Activated CD4-positive, alpha-beta memory T cell treated with anti-CD3 and anti-CD28 coated beads for 36 hours (primary cell): Measurements from ENCODE around the gene HCN2. TPM values are rescaled to one million over a fixed set of nuclear protein-coding genes. Genes with fewer than 3 reads are reported as not detected.
"Not testable (repeated sequence)": the region's sequence is repeated elsewhere in the genome, so short reads cannot be mapped to it uniquely, and the experiment has no call there.

ENCODE experiments used
- CTCF ChIA-PET: fragments of 350-600 bp; sonication (Branson Sonifier 250); formaldehyde crosslinking; loops from one replicate; lab custom pipeline; 2021; ENCODE audit warnings: antibody characterized with exemption, inconsistent platforms; lab: Charles Lee
- POLR2A ChIA-PET: fragments of 350-600 bp; sonication (Branson Sonifier 250); formaldehyde crosslinking; loops from one replicate; lab custom pipeline; 2021; ENCODE audit warnings: antibody characterized with exemption; lab: Charles Lee
- DNase-seq: peaks from one replicate; pipeline ENCODE4 v3.0.0-alpha.2; 2020
- H3K27ac Mint-ChIP-seq: one replicate; pipeline ENCODE4 v1.8.0; 2021; ENCODE audit warnings: mixed read lengths
- H3K27me3 Mint-ChIP-seq: one replicate; pipeline ENCODE4 v1.8.0; 2021; ENCODE audit warnings: mixed read lengths
- H3K36me3 Mint-ChIP-seq: one replicate; pipeline ENCODE4 v1.8.0; 2021; ENCODE audit warnings: mixed read lengths
- H3K4me1 Mint-ChIP-seq: one replicate; pipeline ENCODE4 v1.8.0; 2021; ENCODE audit warnings: low read depth, mixed read lengths
- H3K4me3 Mint-ChIP-seq: one replicate; pipeline ENCODE4 v1.8.0; 2021; ENCODE audit warnings: mild to moderate bottlenecking, mixed read lengths
- H3K9me3 Mint-ChIP-seq: one replicate; pipeline ENCODE4 v1.8.0; 2021; ENCODE audit warnings: mixed read lengths
- intact Hi-C: fragments of 100-400 bp; cut with micrococcal nuclease; formaldehyde crosslinking; loops from one replicate; pipeline ENCODE4 v1.15.1; 2023
- total RNA-seq, 2 experiments: library from RNA; stranded (reverse); gene quantifications; one replicate each; pipeline ENCODE4 v1.2.3, GENCODE V29; 2021

The HCN2 gene
- total RNA-seq, 2 experiments from 2014 or later: 1.00 to 1.0 TPM

DNA sequence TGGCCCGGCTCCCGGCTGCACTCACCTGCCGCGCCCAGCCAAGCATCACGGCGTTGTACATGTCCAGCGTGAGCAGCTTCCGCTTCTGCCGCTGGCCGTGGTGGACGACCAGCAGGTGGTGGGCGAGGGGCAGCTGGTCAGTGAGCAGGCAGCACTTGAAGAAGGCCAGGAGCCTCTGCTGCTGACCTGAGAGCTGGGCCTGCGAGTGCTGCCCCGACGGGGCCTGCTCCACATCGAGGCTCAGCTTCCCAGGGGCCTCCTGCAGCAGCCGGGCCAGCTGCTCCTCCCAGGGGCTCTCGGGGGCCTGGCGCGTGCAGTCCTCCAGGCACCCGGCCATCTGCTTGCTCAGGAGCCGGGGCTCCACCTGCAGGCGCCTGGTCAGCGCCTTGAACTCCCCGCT is 39.8 kb downstream of the HCN2 start:
- peaks cover 35% of the 10 kb centered on the region for H3K36me3 Mint-ChIP-seq
- H3K4me3 Mint-ChIP-seq, DNase-seq, H3K27ac Mint-ChIP-seq, H3K9me3 Mint-ChIP-seq, intact Hi-C loops, POLR2A ChIA-PET, H3K27me3 Mint-ChIP-seq: not testable (repeated sequence)
- H3K4me1 Mint-ChIP-seq: peaks cover 33% of the 10 kb centered on the region
- CTCF ChIA-PET: interaction anchor here (4.9 kb wide), 1 partner anchor 45 kb away, joined by 22 read pairs; no protein-coding TSS in a partner anchor

DNA sequence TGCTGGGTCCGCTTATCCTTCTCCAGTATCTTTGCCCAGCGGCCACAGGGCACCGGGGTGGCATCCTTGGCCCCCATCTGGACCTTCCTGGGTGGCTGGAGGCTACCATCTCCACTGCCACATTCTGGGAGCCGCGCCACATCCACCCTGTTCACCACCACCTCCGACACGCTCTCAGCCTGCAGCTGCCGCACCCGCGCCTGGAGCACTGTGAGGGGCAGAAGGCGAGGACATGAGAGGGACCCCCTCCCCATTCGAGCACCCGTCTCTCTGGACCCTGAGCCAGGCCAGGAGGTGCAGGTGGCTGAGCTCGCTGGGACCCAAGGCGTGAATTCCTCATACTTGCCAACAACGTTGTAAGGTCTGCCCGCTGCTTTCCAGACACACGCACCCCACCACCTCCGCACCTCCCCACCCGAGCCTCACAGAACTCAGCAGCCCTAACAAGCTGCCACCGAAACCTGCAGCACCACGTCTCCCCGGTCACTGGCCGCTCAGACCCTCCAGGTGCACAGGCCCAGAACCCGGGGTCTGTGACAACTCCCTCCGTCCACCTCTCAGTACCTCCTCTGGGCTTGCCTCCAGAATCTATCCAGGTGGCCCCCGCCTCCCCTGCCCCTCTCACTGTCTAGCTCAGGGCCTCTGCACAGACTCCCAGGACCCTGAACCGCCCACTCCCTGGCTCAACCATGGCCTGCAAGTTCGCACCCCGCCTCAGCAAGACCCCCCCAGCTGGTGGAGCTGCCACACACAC is 40.5 kb downstream of the HCN2 start:
- H3K27ac Mint-ChIP-seq: no peak overlapping the region
- no peak for DNase-seq
- CTCF ChIA-PET: no interaction called here
- H3K36me3 Mint-ChIP-seq: peaks cover 35% of the 10 kb centered on the region
- POLR2A ChIA-PET: no interaction called here
- peaks cover 33% of the 10 kb centered on the region for H3K4me1 Mint-ChIP-seq
- no peaks in the 10 kb centered on the region for H3K9me3 Mint-ChIP-seq
- intact Hi-C loops: loop anchor here (10.0 kb wide), 1 partner anchor 45 kb away; the partner anchor contains the start of gene HCN2
- H3K27me3 Mint-ChIP-seq: no peaks in the 10 kb centered on the region
- no peak overlapping the region for H3K4me3 Mint-ChIP-seq

DNA sequence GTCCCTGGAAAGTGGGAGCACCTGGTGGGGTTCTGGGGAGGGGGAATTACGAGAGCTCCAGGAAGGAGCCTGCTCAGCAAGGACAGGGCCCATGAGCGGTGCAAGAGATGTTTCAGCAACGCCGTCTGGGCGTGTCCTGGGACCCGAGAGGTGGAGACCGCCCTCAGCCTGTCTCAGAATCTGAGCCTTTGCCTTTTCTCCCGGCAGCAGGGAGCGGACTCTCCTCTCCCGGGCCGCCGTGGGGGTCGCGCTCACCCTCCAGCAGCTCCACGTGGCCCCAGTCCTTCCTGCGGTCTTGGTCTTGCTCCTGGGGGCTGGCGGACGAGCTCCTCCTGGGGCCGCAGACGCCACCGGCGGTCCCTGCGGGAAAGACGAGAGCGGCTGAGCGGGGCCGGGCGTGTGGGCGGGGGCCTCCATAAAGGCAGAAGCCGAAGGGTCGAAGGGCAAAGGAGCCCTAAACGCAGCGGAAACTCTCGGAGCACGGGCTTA is 42.9 kb downstream of the HCN2 start:
- peaks cover 31% of the 10 kb centered on the region for H3K36me3 Mint-ChIP-seq
- intact Hi-C loops: loop anchor here (1.0 to 10.0 kb wide), 4 partner anchors 21 to 164 kb away; partner anchors contain the start of genes HCN2 and PTBP1
- peaks cover 33% of the 10 kb centered on the region for H3K4me1 Mint-ChIP-seq
- ChIA-PET CTCF (interaction anchor here (0.6 to 0.9 kb wide), 2 partner anchors 27 to 48 kb away, joined by 3 to 4 read pairs; no protein-coding TSS in a partner anchor), POLR2A (interaction anchor here (1.1 kb wide), 1 partner anchor 47 kb away, joined by 3 read pairs; no protein-coding TSS in a partner anchor)
- H3K9me3 Mint-ChIP-seq: no peaks in the 10 kb centered on the region
- H3K27ac Mint-ChIP-seq: peak overlapping the region; percentile 84
- DNase-seq: peak; percentile 64
- peak overlapping the region; percentile 96 for H3K4me3 Mint-ChIP-seq
- H3K27me3 Mint-ChIP-seq: no peaks in the 10 kb centered on the region

DNA sequence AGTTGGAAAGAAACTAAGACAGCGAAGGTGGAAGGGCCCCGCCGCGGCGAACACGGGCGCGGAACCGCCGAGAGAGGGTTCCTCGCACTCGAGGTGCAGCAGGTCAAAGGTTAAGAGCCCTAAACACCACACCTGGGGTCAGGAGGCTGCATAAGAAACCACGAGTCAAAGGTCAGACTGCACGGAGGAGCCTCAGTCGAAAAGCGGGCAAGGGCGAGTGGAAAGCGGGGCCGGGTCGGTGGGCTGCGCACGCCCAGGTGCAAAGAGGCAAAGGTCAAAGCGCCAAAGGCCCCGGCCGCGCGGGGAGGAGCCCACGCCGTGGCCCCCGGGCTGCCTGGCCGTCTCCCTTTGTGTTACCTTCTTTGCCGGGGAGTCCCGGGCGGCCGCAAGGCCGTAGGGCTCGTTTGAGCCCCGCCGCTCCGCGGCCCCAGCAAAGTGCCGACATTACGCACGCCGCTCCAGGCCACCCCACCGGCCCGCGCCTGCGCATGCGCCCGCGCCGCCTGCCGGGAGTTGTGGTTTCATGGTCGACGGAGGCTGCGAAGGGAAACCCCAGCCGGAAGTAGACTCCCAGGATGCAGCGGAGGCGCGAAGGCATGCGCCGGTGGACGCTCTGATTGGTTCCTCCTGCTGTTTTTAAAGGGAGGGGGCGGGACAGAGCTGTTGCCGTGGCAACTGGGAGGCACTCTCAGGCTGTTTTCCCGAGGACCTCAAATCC is 43.5 kb downstream of the HCN2 start, which contains the start of gene POLRMT:
Gene POLRMT, minus strand, starts transcription at position 470 of the 718 bp plus-strand sequence. Its CDS starts 25 bp downstream, at position 445.
- intact Hi-C loops: loop anchor here (1.0 to 10.0 kb wide), 4 partner anchors 22 to 164 kb away; partner anchors contain the start of genes HCN2 and PTBP1
- ChIA-PET CTCF (interaction anchor here (0.5 to 1.8 kb wide), 5 partner anchors 27 to 49 kb away, joined by 3 to 4 read pairs (median 3); no protein-coding TSS in a partner anchor), POLR2A (interaction anchor here (1.1 to 1.5 kb wide), 2 partner anchors 21 to 27 kb away, joined by 3 read pairs; no protein-coding TSS in a partner anchor)
- H3K4me1 Mint-ChIP-seq: peaks cover 33% of the 10 kb centered on the region
- H3K4me3 Mint-ChIP-seq: peak within 1 kb of the TSS; percentile 96
- peak within 1 kb of the TSS; percentile 84 for H3K27ac Mint-ChIP-seq
- no peaks in the 10 kb centered on the region for H3K9me3 Mint-ChIP-seq
- peak; percentile 99 for DNase-seq
- H3K36me3 Mint-ChIP-seq: peaks cover 29% of the 10 kb centered on the region
- H3K27me3 Mint-ChIP-seq: no peaks in the 10 kb centered on the region

DNA sequence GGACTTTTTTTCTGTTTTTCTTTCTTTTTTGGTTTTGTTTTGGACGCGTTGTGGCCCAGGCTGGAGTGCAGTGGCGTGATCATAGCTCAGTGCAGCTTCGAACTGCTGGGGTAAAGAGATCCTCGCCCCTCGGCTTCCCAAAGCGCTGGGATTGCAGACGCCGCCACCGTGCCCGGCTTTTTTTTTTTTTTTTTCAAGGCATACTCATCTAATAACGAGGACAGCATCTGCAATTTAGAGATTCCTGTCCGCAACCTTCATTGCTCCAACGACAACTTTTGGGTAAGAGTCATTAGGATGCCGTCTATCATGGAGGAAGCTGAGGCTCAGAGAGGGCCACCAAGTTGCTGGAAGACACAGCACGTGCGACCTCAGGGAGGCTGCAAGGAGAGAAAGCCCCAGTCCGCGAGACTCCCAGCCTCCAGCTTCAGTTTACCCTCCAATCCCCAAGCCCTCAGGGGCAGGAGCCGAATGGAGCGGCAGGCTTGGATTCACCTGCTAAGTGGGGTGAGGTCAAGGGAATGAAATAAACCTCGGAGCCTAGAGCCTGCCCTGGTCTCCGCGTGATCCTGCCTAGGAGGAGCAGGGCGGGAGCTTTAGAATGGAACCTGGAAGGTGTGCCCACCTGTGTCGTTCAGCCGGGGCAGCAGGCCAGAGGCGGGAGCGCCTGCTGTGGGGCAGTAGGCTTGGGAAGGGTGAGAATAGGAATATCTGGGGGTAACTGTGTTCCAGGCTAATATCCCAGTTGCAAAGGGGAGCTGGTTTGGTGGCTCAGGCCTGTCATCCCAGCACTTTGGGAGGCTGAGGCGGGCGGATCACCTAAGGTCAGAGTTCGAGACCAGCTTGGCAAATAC is 44.3 kb downstream of the HCN2 start:
- Mint-ChIP-seq H3K4me1 (peaks cover 38% of the 10 kb centered on the region), H3K4me3 (peak overlapping the region; percentile 96)
- POLR2A ChIA-PET: interaction anchor here (1.1 to 1.5 kb wide), 2 partner anchors 22 to 26 kb away, joined by 3 read pairs; no protein-coding TSS in a partner anchor

DNA sequence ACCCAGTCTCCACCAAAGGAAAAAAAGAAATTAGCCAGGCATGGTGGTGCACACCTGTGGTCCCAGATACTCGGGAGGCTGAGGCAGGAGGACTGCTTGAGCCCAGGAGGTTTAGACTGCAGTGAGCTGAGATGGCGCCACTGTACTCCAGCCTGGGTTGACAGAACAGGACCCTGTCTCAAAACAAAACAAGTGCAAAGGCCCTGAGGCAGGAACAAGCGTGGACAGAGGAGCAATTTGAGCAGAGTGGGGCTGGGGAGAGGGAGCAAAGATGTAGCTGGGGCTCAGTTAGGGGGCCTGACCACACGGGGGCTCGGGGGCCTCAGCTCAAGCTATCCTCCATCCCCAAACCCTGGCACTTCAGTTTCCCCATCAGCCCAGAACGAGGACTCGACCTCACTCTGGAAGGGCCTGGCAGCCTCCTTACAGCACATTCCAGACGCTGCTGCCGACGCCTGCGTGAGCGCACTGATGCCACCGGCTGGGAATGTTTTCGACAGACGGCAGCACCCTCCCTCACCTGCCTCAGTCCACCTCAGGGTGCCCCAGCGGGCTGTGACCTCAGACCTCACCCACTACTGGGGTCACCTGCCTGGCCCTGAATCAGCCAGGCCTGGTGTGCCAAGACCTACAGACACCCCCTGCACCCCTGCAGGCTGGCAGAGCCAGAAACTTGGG is 45.4 kb downstream of the HCN2 start:
- Mint-ChIP-seq H3K9me3 (no peaks in the 10 kb centered on the region), H3K4me1 (peaks cover 39% of the 10 kb centered on the region), H3K36me3 (peaks cover 15% of the 10 kb centered on the region), H3K27ac (peak overlapping the region; percentile 49), H3K27me3 (no peaks in the 10 kb centered on the region), H3K4me3 (no peak overlapping the region)
- CTCF ChIA-PET: interaction anchor here (1.8 kb wide), 1 partner anchor 29 kb away, joined by 4 read pairs; no protein-coding TSS in a partner anchor
- no peak for DNase-seq
- POLR2A ChIA-PET: no interaction called here
- intact Hi-C loops: loop anchor here (10.0 kb wide), 1 partner anchor 50 kb away; the partner anchor contains the start of gene HCN2

More for the DNA sequence above, 44.3 kb downstream of the HCN2 start:
- Mint-ChIP-seq H3K27me3 (no peaks in the 10 kb centered on the region), H3K9me3 (no peaks in the 10 kb centered on the region), H3K27ac (peak overlapping the region; percentile 72), H3K36me3 (peaks cover 22% of the 10 kb centered on the region)
- CTCF ChIA-PET: interaction anchor here (1.0 to 1.8 kb wide), 2 partner anchors 28 to 46 kb away, joined by 3 to 4 read pairs; no protein-coding TSS in a partner anchor
- no peak for DNase-seq
- intact Hi-C loops: loop anchor here (1.0 to 10.0 kb wide), 4 partner anchors 23 to 163 kb away; partner anchors contain the start of genes HCN2 and PTBP1

DNA sequence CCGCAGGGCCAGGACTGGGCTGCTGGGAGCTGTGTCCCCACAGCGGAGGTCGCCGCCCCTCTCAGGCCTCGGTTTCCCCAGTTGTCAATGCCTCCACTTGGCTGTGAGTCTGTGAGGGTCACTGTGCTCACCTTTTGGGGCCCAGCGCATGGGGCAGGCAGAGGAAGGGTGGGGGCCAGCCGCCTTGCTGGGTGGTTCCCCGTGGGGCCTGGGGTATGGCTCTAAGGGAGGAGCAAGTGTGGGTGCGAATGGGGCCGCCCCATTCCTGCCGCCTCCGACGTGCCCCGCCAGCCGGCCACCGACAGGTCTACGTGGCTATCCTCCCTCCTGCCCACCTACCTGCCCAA is 49.2 kb downstream of the HCN2 start:
- CTCF ChIA-PET: interaction anchor here (1.0 kb wide), 1 partner anchor 107 kb away, joined by 3 read pairs; no protein-coding TSS in a partner anchor
- POLR2A ChIA-PET: no interaction called here
- DNase-seq: no peak
- H3K36me3 Mint-ChIP-seq: no peaks in the 10 kb centered on the region
- H3K4me3 Mint-ChIP-seq: peak overlapping the region; percentile 65
- H3K27ac Mint-ChIP-seq: no peak overlapping the region
- H3K4me1 Mint-ChIP-seq: peaks cover 18% of the 10 kb centered on the region
- intact Hi-C loops: loop anchor here (10.0 kb wide), 1 partner anchor 54 kb away; the partner anchor contains the start of gene HCN2
- no peaks in the 10 kb centered on the region for H3K9me3 Mint-ChIP-seq
- no peaks in the 10 kb centered on the region for H3K27me3 Mint-ChIP-seq

DNA sequence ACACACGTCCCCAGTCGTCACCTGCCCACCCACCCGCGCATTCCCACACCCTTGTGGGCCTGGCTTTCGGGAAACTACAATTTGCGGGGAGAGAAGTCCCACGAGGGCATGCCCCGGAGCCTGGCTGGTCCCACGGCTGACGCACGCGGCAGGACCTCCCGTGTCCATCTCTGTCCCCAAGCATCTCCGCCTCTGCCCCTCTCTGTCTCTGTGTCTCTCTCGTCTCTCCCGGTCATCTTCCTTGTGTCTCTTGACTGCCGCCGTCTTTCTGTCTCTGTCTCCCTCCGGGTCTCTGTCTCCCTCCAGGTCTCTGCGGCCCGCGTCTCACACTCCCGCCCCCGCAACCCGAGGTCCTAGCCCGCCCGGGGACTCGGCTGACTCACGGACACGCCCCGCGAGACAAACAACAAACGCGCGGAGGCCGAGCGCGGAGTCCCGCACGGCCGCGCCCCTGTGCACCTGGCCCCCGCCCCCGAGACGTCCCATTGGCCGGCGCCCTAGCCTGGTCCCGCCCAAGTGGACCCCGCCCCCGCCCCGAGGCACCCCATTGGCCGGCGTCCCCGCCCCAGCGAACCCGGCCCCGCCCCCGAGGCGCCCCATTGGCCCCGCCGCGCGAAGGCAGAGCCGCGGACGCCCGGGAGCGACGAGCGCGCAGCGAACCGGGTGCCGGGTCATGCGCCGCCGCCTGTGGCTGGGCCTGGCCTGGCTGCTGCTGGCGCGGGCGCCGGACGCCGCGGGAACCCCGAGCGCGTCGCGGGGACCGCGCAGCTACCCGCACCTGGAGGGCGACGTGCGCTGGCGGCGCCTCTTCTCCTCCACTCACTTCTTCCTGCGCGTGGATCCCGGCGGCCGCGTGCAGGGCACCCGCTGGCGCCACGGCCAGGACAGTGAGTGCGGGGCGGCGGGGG is 49.8 kb downstream of the HCN2 start, which contains the start of gene FGF22:
Gene FGF22, plus strand, starts transcription at position 627 of the 908 bp plus-strand sequence. Its CDS starts 47 bp downstream, at position 674.
- H3K4me3 Mint-ChIP-seq: peak within 1 kb of the TSS; percentile 65
- ChIA-PET CTCF (no interaction called here), POLR2A (no interaction called here)
- peaks cover 13% of the 10 kb centered on the region for H3K4me1 Mint-ChIP-seq
- H3K27me3 Mint-ChIP-seq: no peaks in the 10 kb centered on the region
- H3K9me3 Mint-ChIP-seq: no peaks in the 10 kb centered on the region
- no peak within 1 kb of the TSS for H3K27ac Mint-ChIP-seq
- H3K36me3 Mint-ChIP-seq: no peaks in the 10 kb centered on the region
- DNase-seq: peak; percentile 96
- intact Hi-C loops: loop anchor here (10.0 kb wide), 1 partner anchor 55 kb away; the partner anchor contains the start of gene HCN2

DNA sequence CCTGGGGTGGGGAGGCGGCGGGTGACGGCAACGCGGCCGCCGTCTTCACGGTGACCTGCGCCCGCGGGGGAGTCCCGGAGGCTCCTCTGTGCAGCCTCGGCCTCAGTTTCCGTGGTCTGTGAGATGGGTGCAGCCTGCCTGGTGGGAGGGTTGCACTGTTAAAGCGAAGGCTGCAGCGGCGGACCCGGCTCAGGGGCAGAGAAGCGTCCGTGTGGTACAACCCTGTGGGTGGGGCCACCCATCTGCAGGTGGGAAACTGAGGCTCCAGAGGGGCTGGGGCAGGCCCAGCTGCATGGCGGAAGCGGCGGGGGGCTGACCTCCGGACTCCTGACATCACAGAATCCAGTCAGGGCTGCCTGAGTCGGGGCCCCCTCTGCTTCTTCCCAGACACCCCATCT is 50.5 kb downstream of the HCN2 start:
- intact Hi-C loops: no loop called here
- ChIA-PET CTCF (no interaction called here), POLR2A (no interaction called here)
- Mint-ChIP-seq H3K27ac (no peak overlapping the region), H3K9me3 (no peaks in the 10 kb centered on the region), H3K36me3 (no peaks in the 10 kb centered on the region), H3K4me1 (peaks cover 13% of the 10 kb centered on the region), H3K27me3 (no peaks in the 10 kb centered on the region), H3K4me3 (no peak overlapping the region)
- DNase-seq: no peak
